ENCODE data around the gene ALDH5A1.
A peak's percentile ranks its signal among the peaks of the same experiment; 100 is the strongest.

ALDH5A1 gene

GRCh38 chr6:24569811-24570210 lies 75.0 kb downstream of the ALDH5A1 start:
- DNase-seq (ENCODE audit: low spot score), result no peak

- no peak for DNase-seq (ENCODE audit: low spot score)
Measured at GRCh38 chr6:24571361-24571760, 76.6 kb downstream of the ALDH5A1 start.

- DNase-seq (ENCODE audit: low spot score), result no peak
Measured at GRCh38 chr6:24574809-24575208, 80.0 kb downstream of the ALDH5A1 start.

GRCh38 chr6:24576447-24576846 lies 81.7 kb downstream of the ALDH5A1 start:
- DNase-seq (ENCODE audit: low spot score), result no peak

- DNase-seq (ENCODE audit: low spot score), result peak; percentile 46
Measured at GRCh38 chr6:24581084-24581669, 86.4 kb downstream of the ALDH5A1 start.

- peak; percentile 73 for DNase-seq (ENCODE audit: low spot score)
Measured at GRCh38 chr6:24583463-24584381, 89.0 kb downstream of the ALDH5A1 start.

GRCh38 chr6:24584382-24584720 lies 89.6 kb downstream of the ALDH5A1 start:
- no peak for DNase-seq (ENCODE audit: low spot score)
